Measurements from ENCODE around the gene MYH10.
"Not testable (repeated sequence)": the region's sequence is repeated elsewhere in the genome, so short reads cannot be mapped to it uniquely, and the experiment has no call there.

Gene MYH10

DNA sequence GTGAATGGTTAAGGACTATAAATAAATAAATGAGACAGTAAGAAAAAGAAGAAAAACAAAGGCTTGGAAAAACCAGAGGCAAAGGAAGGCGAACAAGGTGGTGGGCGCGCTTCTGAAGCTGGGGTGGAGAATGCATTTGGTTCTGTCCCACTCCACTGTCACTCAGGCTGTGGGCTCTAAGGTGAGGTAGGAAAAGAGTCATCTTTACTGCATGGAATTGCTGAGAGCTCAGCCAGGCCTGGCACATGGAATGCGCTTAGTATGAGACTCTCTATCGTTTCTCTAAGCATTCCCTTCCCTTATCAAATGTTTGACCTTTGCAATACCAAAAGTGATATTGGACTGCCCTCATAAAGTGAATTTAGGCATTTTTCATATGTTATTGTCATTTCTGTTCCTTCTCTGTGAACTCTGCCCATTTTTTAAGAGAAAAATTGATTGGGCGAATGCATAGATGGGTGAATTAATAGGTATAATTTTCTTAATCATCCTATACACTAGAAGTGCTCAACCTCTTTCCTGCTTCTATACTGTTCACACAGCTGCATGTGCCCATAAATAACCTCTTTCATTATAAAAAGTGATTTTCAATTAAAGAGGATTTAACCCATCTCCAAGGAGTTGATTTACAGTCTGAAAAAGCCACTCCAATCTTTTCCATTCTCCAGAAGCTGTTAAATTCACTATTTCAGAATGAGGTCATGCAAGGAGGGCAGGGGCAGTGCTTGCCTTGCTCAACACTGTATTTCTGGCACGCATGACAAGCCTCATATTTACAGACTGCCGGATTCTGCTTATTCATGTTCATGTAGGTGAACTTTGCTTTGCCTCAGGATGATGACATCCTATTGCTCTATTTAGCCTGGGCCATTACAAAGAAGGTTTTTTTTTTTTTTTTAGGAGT is 87.7 kb downstream of the MYH10 start:
- FAIRE-seq, result no peak

DNA sequence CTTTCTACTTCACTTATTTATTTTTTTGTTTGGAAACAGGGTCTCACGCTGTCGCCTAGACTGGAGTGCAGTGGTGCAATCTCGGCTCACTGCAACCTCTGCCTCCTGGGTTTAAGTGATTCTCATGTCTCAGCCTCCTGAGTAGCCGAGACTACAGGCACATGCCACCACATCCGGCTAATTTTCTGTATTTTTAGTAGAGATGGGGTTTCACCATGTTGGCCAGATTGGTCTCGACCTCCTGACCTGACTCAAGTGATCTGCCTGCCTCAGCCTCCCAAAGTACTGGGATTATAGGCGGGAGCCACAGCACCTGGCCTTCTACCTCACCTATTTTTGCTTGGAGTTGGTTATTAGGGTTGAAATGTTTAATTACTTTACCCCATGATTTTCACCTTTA is 90.5 kb downstream of the MYH10 start:
- FAIRE-seq, result not testable (repeated sequence)

GRCh38 chr17:8537734-8538133 is 92.8 kb downstream of the MYH10 start:
- no peak for FAIRE-seq

DNA sequence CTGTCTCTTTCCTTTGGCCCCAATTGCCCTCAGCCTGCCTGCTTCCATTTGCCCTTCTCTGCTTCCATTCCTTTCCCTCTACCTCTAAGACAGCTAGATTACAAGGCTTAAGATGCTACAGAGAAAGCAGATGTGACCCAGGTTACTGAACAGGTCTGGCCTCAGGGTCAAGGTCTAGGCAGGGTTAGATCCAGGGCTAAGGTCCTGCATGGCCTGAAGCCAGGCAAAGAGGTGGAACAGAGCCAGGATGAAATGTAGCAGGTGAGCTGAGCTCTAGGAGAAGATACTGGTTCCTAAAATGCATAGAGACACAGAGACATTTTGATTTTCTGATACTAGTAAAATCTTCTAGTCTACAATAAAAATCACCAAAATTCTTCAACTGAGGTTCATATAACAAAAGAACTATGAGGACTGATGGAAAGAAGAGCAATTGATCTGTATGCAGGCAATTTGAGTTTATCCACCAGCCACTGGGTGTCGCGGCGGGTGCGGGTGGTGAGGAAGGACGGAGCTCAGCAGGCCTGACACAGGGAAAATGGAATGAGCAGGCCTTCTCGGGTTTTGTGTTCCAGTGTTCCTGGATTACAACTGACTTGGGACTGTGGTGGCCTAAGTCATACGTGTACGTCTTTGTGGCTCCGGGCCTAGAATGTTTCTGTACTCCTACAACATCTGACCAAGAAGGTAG is 95.9 kb downstream of the MYH10 start:
- no peak for FAIRE-seq

- no peak for FAIRE-seq
Measured at GRCh38 chr17:8532021-8532420, 98.5 kb downstream of the MYH10 start.

- no peak for FAIRE-seq
Measured at GRCh38 chr17:8522577-8522976, 107.9 kb downstream of the MYH10 start.

GRCh38 chr17:8520981-8521380 is 109.5 kb downstream of the MYH10 start:
- FAIRE-seq, result no peak

GRCh38 chr17:8518850-8519249 is 111.7 kb downstream of the MYH10 start:
- no peak for FAIRE-seq

GRCh38 chr17:8518326-8518725 is 112.2 kb downstream of the MYH10 start:
- no peak for FAIRE-seq

DNA sequence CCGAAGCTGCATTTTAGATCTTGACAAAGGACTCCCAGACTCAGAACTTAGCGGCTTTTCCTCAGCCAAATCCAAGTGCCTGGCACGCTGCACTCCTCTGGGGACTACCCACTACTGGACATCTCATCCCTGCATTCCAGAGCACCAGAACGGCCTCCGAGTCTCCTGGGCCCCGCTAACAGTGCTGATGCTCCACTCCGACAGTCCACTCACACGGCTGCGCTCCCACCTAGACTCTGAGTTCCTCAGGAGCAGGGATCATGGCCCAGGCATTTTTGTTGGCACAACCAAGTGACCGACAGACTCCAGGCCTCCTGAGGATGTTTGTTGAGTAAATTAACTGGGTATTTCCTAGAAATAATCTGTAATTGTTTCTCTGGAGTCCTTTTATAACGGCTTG is 115.7 kb downstream of the MYH10 start:
- no peak for FAIRE-seq

DNA sequence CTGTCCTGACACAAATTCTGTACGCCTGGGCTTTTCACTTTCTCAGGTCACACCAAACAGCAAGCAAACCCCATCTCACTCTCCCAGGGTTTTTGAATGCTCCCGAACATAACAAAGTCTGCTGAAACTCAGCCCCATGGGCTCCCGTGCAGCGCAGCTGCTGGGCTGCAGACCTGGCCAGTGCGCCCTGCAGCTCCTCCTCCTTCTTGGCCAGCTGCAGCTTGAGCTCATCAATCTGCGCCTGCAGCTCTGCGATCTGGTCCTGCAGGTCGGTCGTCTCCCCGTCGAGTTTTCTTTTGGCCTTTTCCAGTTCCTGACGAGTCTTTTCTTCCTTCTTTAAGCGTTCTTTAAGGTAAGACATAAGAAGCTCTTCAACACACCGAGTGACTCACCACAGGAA is 124.4 kb downstream of the MYH10 start:
- no peak for FAIRE-seq

- FAIRE-seq, result no peak
Measured at GRCh38 chr17:8504460-8505207, 125.9 kb downstream of the MYH10 start.

- FAIRE-seq, result no peak
Measured at GRCh38 chr17:8503807-8504206, 126.7 kb downstream of the MYH10 start.

DNA sequence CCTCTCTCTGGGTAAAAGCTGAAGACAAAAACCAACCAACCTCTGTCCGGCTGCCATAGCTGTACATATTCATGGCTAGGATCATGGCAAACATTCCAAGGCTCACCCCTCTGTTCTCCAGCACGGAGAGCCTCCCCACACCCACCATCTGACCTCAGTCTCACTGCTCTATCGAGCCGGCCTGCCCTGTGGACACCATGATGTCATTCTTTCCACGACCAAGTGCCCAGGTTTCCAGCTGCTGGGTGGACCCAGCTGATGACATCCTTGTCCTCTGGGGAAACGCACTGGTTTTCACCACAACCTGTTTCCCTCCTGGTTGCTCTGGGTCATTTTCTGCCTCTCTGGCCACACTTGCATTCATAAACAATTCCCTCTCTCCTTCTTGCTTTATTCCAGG is 127.2 kb downstream of the MYH10 start:
- FAIRE-seq, result no peak

- FAIRE-seq, result no peak
Measured at GRCh38 chr17:8502126-8502525, 128.4 kb downstream of the MYH10 start.

- no peak for FAIRE-seq
Measured at GRCh38 chr17:8500609-8501008, 129.9 kb downstream of the MYH10 start.

DNA sequence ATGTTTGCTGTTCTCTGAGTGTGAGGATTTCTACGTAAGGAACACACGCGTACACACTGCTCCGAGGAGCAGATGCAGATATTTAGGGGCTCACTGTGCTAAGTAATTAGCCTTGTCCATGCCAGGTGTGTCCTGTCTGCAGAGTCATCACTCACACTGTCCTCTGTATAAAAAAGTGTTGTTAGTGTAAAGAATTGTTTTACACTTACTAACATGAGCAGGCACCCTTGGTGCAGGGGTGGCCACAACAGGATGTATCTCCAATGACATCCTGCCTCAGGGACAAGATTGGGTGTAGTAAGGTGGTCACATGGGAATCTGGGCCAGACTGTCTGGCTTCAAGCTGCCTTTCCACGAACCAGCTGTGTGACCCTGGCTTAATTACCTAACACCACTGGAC is 130.9 kb downstream of the MYH10 start:
- FAIRE-seq, result no peak

DNA sequence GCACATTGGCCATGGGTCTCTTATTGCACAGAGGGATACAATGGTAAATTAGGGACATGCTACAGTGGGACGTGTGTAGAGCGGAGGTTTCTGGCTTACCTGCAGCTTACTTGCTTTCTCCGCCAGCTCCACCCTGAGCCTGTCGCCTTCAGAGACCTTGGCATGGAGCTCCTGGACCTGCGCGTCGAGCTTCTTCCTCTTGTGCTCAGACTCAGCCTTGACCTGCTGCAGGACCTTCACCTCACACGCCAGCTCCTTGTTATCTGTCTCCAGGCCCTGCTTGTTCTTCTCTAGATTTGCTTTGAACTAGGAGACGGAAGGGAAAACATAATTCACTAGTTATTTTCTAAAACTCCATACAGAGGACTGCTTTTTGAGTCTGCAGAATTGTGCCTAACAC is 131.4 kb downstream of the MYH10 start:
- no peak for FAIRE-seq

- FAIRE-seq, result no peak
Measured at GRCh38 chr17:8496081-8496480, 134.4 kb downstream of the MYH10 start.

GRCh38 chr17:8494506-8495111 is 135.9 kb downstream of the MYH10 start:
- FAIRE-seq, result no peak

GRCh38 chr17:8494021-8494420 is 136.5 kb downstream of the MYH10 start:
- no peak for FAIRE-seq

DNA sequence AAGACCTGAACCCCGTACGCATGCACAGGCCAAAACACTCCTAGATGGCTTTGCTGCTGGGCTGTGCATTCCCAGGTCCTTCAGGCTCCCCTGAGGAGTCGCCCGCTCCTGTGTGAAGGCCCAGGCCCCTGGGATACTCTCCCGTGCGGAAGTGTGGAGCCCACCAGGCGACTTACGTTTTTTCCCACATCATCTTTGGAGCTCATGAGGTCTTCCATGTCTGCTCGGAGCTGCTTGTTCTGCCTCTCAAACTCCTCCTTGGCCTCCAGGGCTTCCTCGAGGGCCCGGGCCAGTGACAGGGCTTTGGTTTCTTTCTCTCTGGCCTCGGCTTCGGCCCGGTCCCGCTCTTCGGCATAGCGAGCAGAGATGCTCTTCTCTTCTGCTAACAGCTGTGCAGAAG is 138.4 kb downstream of the MYH10 start:
- no peak for FAIRE-seq

All from colon (tissue), 2 donors.